Measurements from ENCODE around the gene RIN3. TPM values are rescaled to one million over a fixed set of nuclear protein-coding genes. Genes with fewer than 3 reads are reported as not detected.

The RIN3 gene
- total and polyA plus RNA-seq, 12 donors = 3.9 to 63.2 (median 30.3) TPM

GRCh38 chr14:92549105-92549858 is 35.7 kb downstream of the RIN3 start:
- peak; percentile 64 to 83 (median 77) for DNase-seq
- WGBS, 4 donors = 60 to 86% (median 66%) methylated on average over 8 to 17 of the region's 17 CpGs
- Histone ChIP-seq H3K9me3 (replicated peaks in 1 of 3) (no peaks in the 10 kb centered on the region), H3K36me3 (replicated peaks in 1 of 2) (no peaks in the 10 kb centered on the region), H3K4me1 (replicated peaks in 1 of 2) (peaks cover 19 to 34% of the 10 kb centered on the region in 2 donors), H3K27me3 (no peaks in the 10 kb centered on the region), H3K4me3 (peak overlapping the region in 1 of 4 donors; percentile 27), H3K27ac (peak overlapping the region; percentile 55 to 90 (median 75))
- intact Hi-C loops (cut with DNase I) = no loop called here
- no peak for TF ChIP-seq POLR2A (IDR thresholded peaks at IDR 0.05)
- no peak for TF ChIP-seq CTCF (IDR thresholded peaks at IDR 0.05)

DNA sequence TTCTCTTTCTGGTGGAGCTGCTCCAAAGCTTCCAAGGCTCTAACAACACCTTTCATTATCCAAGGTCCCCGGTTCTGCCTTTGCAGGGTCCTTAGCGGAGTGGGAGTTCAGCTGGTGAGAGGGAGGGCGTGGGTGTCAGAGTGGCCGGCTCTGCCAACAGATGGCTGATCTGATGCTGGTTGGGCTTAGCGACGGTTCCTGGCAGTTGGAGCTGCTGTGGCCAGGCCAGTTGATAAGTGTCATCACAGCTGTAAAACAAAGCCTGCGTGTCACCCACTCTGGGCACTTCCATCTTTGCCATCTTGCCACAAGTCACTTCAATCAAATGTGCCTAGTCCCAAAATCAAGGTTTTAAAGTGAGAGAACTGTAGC is 36.3 kb downstream of the RIN3 start:
- no peaks in the 10 kb centered on the region for H3K9me3 ChIP-seq (replicated peaks in 1 of 3)
- TF ChIP-seq POLR2A (IDR thresholded peaks at IDR 0.05) (no peak), CTCF (IDR thresholded peaks at IDR 0.05) (no peak)
- no peaks in the 10 kb centered on the region for H3K27me3 ChIP-seq
- intact Hi-C loops (cut with DNase I) = no loop called here
- no peaks in the 10 kb centered on the region for H3K36me3 ChIP-seq (replicated peaks in 1 of 2)
- H3K4me3 ChIP-seq = peak overlapping the region in 1 of 4 donors; percentile 27
- DNase-seq = peak; percentile 68 to 93 (median 90)
- 10 to 21% (median 15%) methylated on average over 1 to 7 of the region's 7 CpGs for whole genome bisulfite sequencing, 4 donors
- peaks cover 19 to 34% of the 10 kb centered on the region in 2 donors for H3K4me1 ChIP-seq (replicated peaks in 1 of 2)
- H3K27ac ChIP-seq = peak overlapping the region; percentile 55 to 90 (median 75)

GRCh38 chr14:92551044-92551841 is 37.7 kb downstream of the RIN3 start:
- TF ChIP-seq POLR2A (IDR thresholded peaks at IDR 0.05) = no peak
- peak in 4 of 6 experiments; percentile 11 to 39 (median 19) for TF ChIP-seq CTCF (IDR thresholded peaks at IDR 0.05)
- no peak overlapping the region for H3K27ac ChIP-seq
- WGBS, 4 donors = 84 to 90% (median 86%) methylated on average over 13 of the region's 13 CpGs

DNA sequence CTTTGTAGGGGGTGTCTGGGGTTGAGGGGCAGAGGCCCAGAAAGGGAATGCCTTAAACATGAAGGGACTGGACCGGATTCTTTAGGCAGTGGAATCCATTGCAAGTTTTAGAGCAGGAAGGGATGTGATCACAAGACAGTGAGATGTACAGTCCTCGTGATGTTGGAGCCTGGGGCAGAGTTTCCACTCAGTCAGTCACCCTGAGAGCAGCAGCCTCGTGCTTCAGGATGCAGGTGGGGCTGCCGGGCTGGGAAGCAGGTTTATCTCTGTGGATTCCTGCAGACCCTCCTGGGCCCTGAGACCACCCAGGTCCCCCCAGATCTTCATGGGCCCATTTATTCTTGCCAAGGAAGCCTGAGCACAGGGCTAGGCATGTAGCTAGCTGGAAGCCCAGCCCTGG is 38.5 kb downstream of the RIN3 start:
- intact Hi-C loops (cut with DNase I) = no loop called here
- H3K9me3 ChIP-seq (replicated peaks in 1 of 3) = no peaks in the 10 kb centered on the region
- no peak for TF ChIP-seq POLR2A (IDR thresholded peaks at IDR 0.05)
- TF ChIP-seq CTCF (IDR thresholded peaks at IDR 0.05) = no peak
- no peaks in the 10 kb centered on the region for H3K27me3 ChIP-seq
- peaks cover 0 to 9% of the 10 kb centered on the region in 2 donors for H3K36me3 ChIP-seq (replicated peaks in 1 of 2)
- WGBS, 4 donors = 53 to 82% (median 71%) methylated on average over 3 to 4 of the region's 4 CpGs
- no peak for DNase-seq
- peak overlapping the region in 1 of 5 donors; percentile 7 for H3K27ac ChIP-seq
- no peak overlapping the region for H3K4me3 ChIP-seq
- peaks cover 19 to 30% of the 10 kb centered on the region in 2 donors for H3K4me1 ChIP-seq (replicated peaks in 1 of 2)

More at GRCh38 chr14:92551044-92551841, 37.7 kb downstream of the RIN3 start:
- H3K4me3 ChIP-seq = no peak overlapping the region
- intact Hi-C loops (cut with DNase I) = no loop called here
- no peak for DNase-seq
- H3K36me3 ChIP-seq (replicated peaks in 1 of 2) = peaks cover 0 to under 1% of the 10 kb centered on the region in 2 donors
- no peaks in the 10 kb centered on the region for H3K27me3 ChIP-seq
- peaks cover 19 to 35% of the 10 kb centered on the region in 2 donors for H3K4me1 ChIP-seq (replicated peaks in 1 of 2)
- no peaks in the 10 kb centered on the region for H3K9me3 ChIP-seq (replicated peaks in 1 of 3)

Measured in adrenal gland (tissue), 12 donors.